CD14-positive monocyte (primary cell): ENCODE data around the gene A4GALT. TPM values are rescaled to one million over a fixed set of nuclear protein-coding genes. Genes with fewer than 3 reads are reported as not detected.

ENCODE experiments used
- DNase-seq, 3 donors: peaks; one replicate each; pipeline ENCODE4 v3.0.0-alpha.2; 2011 to 2022
- H2AFZ ChIP-seq: 2 replicates; pipeline ENCODE4 v1.6.0; 2012; ENCODE audit warnings: mild to moderate bottlenecking, low read depth, low read length, inconsistent platforms; ENCODE audit not compliant: insufficient read depth, poor library complexity, severe bottlenecking
- H3K27ac ChIP-seq, 2 donors: 1 replicate in 1 of 2; 2 replicates in 1 of 2; pipeline ENCODE4 v1.5.1; 2012 to 2013; ENCODE audit warnings: low read length in 2 of 2, control low read depth in 1 of 2, inconsistent platforms in 1 of 2, low read depth in 1 of 2, mild to moderate bottlenecking in 1 of 2
- H3K27me3 ChIP-seq, 2 donors: one replicate each; pipeline versions ENCODE4 v1.6.0 to v1.6.1; 2011 to 2013; ENCODE audit warnings: low read length in 2 of 2; ENCODE audit not compliant: control insufficient read depth in 2 of 2, insufficient read depth in 2 of 2
- H3K36me3 ChIP-seq, 2 donors: replicated peaks in 1 of 2; 1 replicate in 1 of 2; 2 replicates in 1 of 2; pipeline versions ENCODE4 v1.5.1 to v1.6.1; 2012 to 2013; ENCODE audit warnings: low read length in 2 of 2, control low read depth in 1 of 2, inconsistent platforms in 1 of 2, mild to moderate bottlenecking in 1 of 2; ENCODE audit not compliant: insufficient read depth in 2 of 2, control insufficient read depth in 1 of 2
- H3K4me1 ChIP-seq, 2 donors: 1 replicate in 1 of 2; 2 replicates in 1 of 2; pipeline versions ENCODE4 v1.5.1 to v1.6.1; 2012 to 2013; ENCODE audit warnings: low read length in 2 of 2, control low read depth in 1 of 2, inconsistent platforms in 1 of 2, mild to moderate bottlenecking in 1 of 2, moderate library complexity in 1 of 2; ENCODE audit not compliant: insufficient read depth in 2 of 2, control insufficient read depth in 1 of 2
- H3K4me2 ChIP-seq: replicated peaks from 2 replicates; pipeline ENCODE3; 2012; ENCODE audit warnings: low read length, moderate library complexity, mild to moderate bottlenecking; ENCODE audit not compliant: poor library complexity, severe bottlenecking; ENCODE audit errors: extremely low read depth
- H3K4me3 ChIP-seq, 3 experiments: fragments of 200-600 bp in 1 of 3; sonication (generic) in 1 of 3; replicated peaks in 1 of 3; 1 replicate in 2 of 3; 2 replicates in 1 of 3; pipeline ENCODE4 v1.5.1; 2011 to 2013; ENCODE audit warnings: low read length in 3 of 3, mild to moderate bottlenecking in 3 of 3, control low read depth in 2 of 3, low read depth in 2 of 3, inconsistent platforms in 1 of 3, moderate library complexity in 1 of 3
- H3K79me2 ChIP-seq: 2 replicates; pipeline ENCODE4 v1.6.0; 2012; ENCODE audit warnings: mild to moderate bottlenecking, control low read depth, inconsistent platforms, low read length, moderate library complexity; ENCODE audit not compliant: insufficient read depth
- H3K9ac ChIP-seq: 2 replicates; pipeline ENCODE4 v1.6.0; 2017; ENCODE audit warnings: low read length, mild to moderate bottlenecking; ENCODE audit not compliant: insufficient read depth, poor library complexity, severe bottlenecking
- H3K9me3 ChIP-seq, 2 donors: replicated peaks in 1 of 2; 1 replicate in 1 of 2; 2 replicates in 1 of 2; pipeline versions ENCODE4 v1.5.1 to v1.6.1; 2012 to 2013; ENCODE audit warnings: low read length in 2 of 2, control low read depth in 1 of 2; ENCODE audit not compliant: control insufficient read depth in 1 of 2, insufficient read depth in 1 of 2
- H4K20me1 ChIP-seq: 2 replicates; pipeline ENCODE4 v1.6.0; 2012; ENCODE audit warnings: mild to moderate bottlenecking, low read length, control low read depth, moderate library complexity; ENCODE audit not compliant: insufficient read depth
- H3K27ac Mint-ChIP-seq, 7 donors: one replicate each; pipeline ENCODE4 v1.8.0; 2020; ENCODE audit warnings: mild to moderate bottlenecking in 7 of 7, mixed read lengths in 7 of 7, moderate library complexity in 6 of 7, inconsistent platforms in 2 of 7
- H3K27me3 Mint-ChIP-seq, 3 donors: one replicate each; pipeline ENCODE4 v1.8.0; 2021 to 2022; ENCODE audit warnings: low read depth in 3 of 3, mild to moderate bottlenecking in 3 of 3, mixed read lengths in 3 of 3, moderate library complexity in 3 of 3, inconsistent platforms in 1 of 3
- H3K36me3 Mint-ChIP-seq, 2 donors: one replicate each; pipeline ENCODE4 v1.8.0; 2020; ENCODE audit warnings: mixed read lengths in 2 of 2, inconsistent platforms in 1 of 2, mild to moderate bottlenecking in 1 of 2
- H3K4me1 Mint-ChIP-seq: one replicate; pipeline ENCODE4 v1.8.0; 2020; ENCODE audit warnings: mild to moderate bottlenecking, mixed read lengths
- H3K4me3 Mint-ChIP-seq, 2 donors: one replicate each; pipeline ENCODE4 v1.8.0; 2020; ENCODE audit warnings: mild to moderate bottlenecking in 2 of 2, mixed read lengths in 2 of 2, moderate library complexity in 1 of 2
- H3K9me3 Mint-ChIP-seq, 7 donors: one replicate each; pipeline ENCODE4 v1.8.0; 2020 to 2022; ENCODE audit warnings: mixed read lengths in 7 of 7, mild to moderate bottlenecking in 6 of 7, moderate library complexity in 6 of 7, inconsistent platforms in 2 of 7
- WGBS: methylation state at CpG from one replicate; pipeline ENCODE4 v1.1.5; 2013; ENCODE audit warnings: missing lambda C conversion rate; ENCODE audit not compliant: insufficient coverage; 5-methylcytosine and 5-hydroxymethylcytosine counted together
- intact Hi-C, 2 donors: fragments of 100-400 bp; cut with micrococcal nuclease; formaldehyde crosslinking; loops; one replicate each; pipeline versions ENCODE4 v1.15.0 to v1.15.1; 2023
- polyA plus RNA-seq, 3 donors: library from polyadenylated mRNA; depleted of rRNA in 1 of 3; unstranded in 2 of 3; stranded (reverse) in 1 of 3; fragments of 300-500 nt in 2 of 3; fragments of >200 nt in 1 of 3; fragmentation: Illumina TruSeq in 2 of 3; gene quantifications; 1 replicate in 2 of 3; 2 replicates in 1 of 3; pipeline ENCODE4 v1.2.3, GENCODE V29; 2012 to 2021
- TF ChIP-seq, protein P1 (sequence below): fragments of 200-600 bp; IDR thresholded peaks from one replicate; pipeline ENCODE4 v1.8.0; 2022; ENCODE audit warnings: antibody characterized with exemption, mild to moderate bottlenecking

Gene A4GALT
- polyA plus RNA-seq, 3 donors = not detected

GRCh38 chr22:42688241-42689211, 32.1 kb downstream of the A4GALT start:
- H3K4me2 ChIP-seq = no peak overlapping the region

DNA sequence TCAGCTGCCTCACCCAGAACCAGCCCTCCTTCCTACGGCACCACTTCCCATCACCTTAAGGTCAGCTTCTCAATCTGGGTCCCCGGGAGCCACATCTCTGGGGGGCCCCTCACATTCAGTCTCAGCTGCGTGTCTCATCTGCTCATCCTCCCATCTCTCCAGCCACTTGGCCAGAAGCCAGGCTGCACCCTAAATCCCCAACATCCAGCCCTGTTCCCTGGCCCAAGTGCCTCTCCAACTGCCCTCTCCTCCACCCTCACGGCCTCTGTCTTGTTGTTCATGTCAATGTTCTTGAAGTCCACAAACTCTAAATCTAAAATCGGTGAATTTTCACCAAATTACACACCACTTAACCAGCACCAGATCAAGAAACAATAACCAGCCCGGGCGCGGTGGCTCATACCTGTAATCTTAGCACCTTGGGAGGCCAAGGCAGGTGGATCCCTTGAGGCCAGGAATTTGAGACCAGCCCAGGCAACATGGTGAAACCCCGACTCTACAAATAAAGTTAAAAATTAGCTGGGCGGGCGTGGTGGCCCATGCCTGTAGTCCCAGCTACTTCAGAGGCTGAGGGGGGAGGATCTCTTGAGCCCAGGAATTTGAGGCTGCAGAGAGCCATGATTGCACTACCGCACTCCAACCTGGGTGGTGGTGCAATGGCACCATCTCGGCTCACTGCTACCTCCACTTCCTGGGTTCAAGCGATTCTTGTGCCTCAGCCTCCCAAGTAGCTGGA, 33.7 kb downstream of the A4GALT start:
- Histone ChIP-seq H3K9ac (no peak overlapping the region), H3K27ac (no peak overlapping the region), H3K36me3 (no peaks in the 10 kb centered on the region), H4K20me1 (no peaks in the 10 kb centered on the region), H3K4me3 (no peak overlapping the region), H3K79me2 (no peaks in the 10 kb centered on the region), H3K27me3 (no peaks in the 10 kb centered on the region), H3K4me2 (no peak overlapping the region), H3K9me3 (no peaks in the 10 kb centered on the region), H3K4me1 (no peaks in the 10 kb centered on the region), H2AFZ (no peak overlapping the region)
- Mint-ChIP-seq H3K36me3 (no peaks in the 10 kb centered on the region), H3K27ac (peak overlapping the region in 1 of 7 donors; percentile 22), H3K4me1 (peaks cover 5% of the 10 kb centered on the region), H3K4me3 (no peak overlapping the region), H3K9me3 (no peaks in the 10 kb centered on the region), H3K27me3 (peaks cover 3 to 7% (median 3%) of the 10 kb centered on the region in 3 donors)
- 98% methylated on average over 12 of the region's 14 CpGs for WGBS
- no peak for DNase-seq
- TF ChIP-seq, protein P1, sequence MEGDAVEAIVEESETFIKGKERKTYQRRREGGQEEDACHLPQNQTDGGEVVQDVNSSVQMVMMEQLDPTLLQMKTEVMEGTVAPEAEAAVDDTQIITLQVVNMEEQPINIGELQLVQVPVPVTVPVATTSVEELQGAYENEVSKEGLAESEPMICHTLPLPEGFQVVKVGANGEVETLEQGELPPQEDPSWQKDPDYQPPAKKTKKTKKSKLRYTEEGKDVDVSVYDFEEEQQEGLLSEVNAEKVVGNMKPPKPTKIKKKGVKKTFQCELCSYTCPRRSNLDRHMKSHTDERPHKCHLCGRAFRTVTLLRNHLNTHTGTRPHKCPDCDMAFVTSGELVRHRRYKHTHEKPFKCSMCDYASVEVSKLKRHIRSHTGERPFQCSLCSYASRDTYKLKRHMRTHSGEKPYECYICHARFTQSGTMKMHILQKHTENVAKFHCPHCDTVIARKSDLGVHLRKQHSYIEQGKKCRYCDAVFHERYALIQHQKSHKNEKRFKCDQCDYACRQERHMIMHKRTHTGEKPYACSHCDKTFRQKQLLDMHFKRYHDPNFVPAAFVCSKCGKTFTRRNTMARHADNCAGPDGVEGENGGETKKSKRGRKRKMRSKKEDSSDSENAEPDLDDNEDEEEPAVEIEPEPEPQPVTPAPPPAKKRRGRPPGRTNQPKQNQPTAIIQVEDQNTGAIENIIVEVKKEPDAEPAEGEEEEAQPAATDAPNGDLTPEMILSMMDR = no peak
- intact Hi-C loops = no loop called here

More at GRCh38 chr22:42688241-42689211, 32.1 kb downstream of the A4GALT start:
- TF ChIP-seq, protein P1 = no peak
- Histone ChIP-seq H3K79me2 (no peaks in the 10 kb centered on the region), H4K20me1 (no peaks in the 10 kb centered on the region), H3K4me3 (no peak overlapping the region), H2AFZ (no peak overlapping the region), H3K27me3 (no peaks in the 10 kb centered on the region), H3K9me3 (no peaks in the 10 kb centered on the region), H3K27ac (no peak overlapping the region), H3K9ac (no peak overlapping the region), H3K36me3 (no peaks in the 10 kb centered on the region), H3K4me1 (peaks cover 0 to 3% of the 10 kb centered on the region in 2 donors)
- no peaks in the 10 kb centered on the region for H3K36me3 Mint-ChIP-seq
- DNase-seq = no peak
- peaks cover 11% of the 10 kb centered on the region for H3K4me1 Mint-ChIP-seq
- H3K9me3 Mint-ChIP-seq = no peaks in the 10 kb centered on the region
- H3K4me3 Mint-ChIP-seq = no peak overlapping the region
- 75% methylated on average over 14 of the region's 25 CpGs for WGBS
- intact Hi-C loops = no loop called here
- H3K27ac Mint-ChIP-seq = no peak overlapping the region
- H3K27me3 Mint-ChIP-seq = peaks cover 2 to 7% (median 3%) of the 10 kb centered on the region in 3 donors
